GM23248 (cell line): ENCODE data around the gene SH3TC2.

Source experiments
- EZH2 ChIP-seq: fragments of 200-600 bp; sonication (generic); IDR thresholded peaks from 2 replicates; pipeline ENCODE4 v1.6.1; 2018; ENCODE audit warnings: antibody characterized with exemption, mild to moderate bottlenecking; ENCODE audit not compliant: insufficient read depth, poor library complexity, severe bottlenecking
- EZH2phosphoT487 ChIP-seq: fragments of 200-600 bp; sonication (generic); IDR thresholded peaks from 2 replicates; pipeline ENCODE4 v1.6.1; 2018; ENCODE audit warnings: antibody characterized with exemption, moderate library complexity, mild to moderate bottlenecking, low read depth; ENCODE audit not compliant: insufficient read depth

- TF ChIP-seq EZH2 (no peak), EZH2phosphoT487 (no peak)
Observed at GRCh38 chr5:148995791-148996190, 67.1 kb downstream of the SH3TC2 start.
